ENCODE measurements around the gene TCF7. TPM values are rescaled to one million over a fixed set of nuclear protein-coding genes. Genes with fewer than 3 reads are reported as not detected.

The TCF7 gene
- total RNA-seq, 1 experiment from 2014 or later: 18.2 TPM

GRCh38 chr5:134103998-134104654, 10.4 kb upstream of the TCF7 start:
- Mint-ChIP-seq H3K27me3 (ENCODE audit: low read depth) (peaks cover 57% of the 10 kb centered on the region), H3K9me3 (no peaks in the 10 kb centered on the region), H3K4me3 (no peak overlapping the region), H3K36me3 (ENCODE audit: insufficient read depth in 1 of 3, low read depth in 3 of 3) (no peaks in the 10 kb centered on the region), H3K27ac (no peak overlapping the region), H3K4me1 (peaks cover 44 to 48% of the 10 kb centered on the region in 2 experiments)
- H3K56ac ChIP-seq (ENCODE audit: insufficient read length, low read depth, low read length): no peak overlapping the region
- no peaks in the 10 kb centered on the region; the same call in 1 of the 2 replicates for H3K27me3 ChIP-seq (ENCODE audit: insufficient read depth, low read length)
- no peak overlapping the region for H3K18ac ChIP-seq (ENCODE audit: insufficient read length, low read depth, low read length)
- H4K91ac ChIP-seq (ENCODE audit: insufficient read length, low read depth, low read length): no peak overlapping the region
- H3T11ph ChIP-seq (ENCODE audit: low read length): no peak overlapping the region
- WGBS (ENCODE audit: extremely low coverage, insufficient read length, low lambda C conversion rate): no CpG with 5 or more reads among the region's 11 CpGs
- H4K5ac ChIP-seq (ENCODE audit: insufficient read length, low read depth, low read length): no peak overlapping the region
- no peak overlapping the region for H3K9ac ChIP-seq (ENCODE audit: extremely low read depth, insufficient read length, low read length)
- H3K23ac ChIP-seq (ENCODE audit: insufficient read length, low read depth, low read length): no peak overlapping the region
- no peak overlapping the region for H3K14ac ChIP-seq (ENCODE audit: insufficient read depth, low read length)
- H2BK5ac ChIP-seq (ENCODE audit: insufficient read length, low read length): no peak overlapping the region
- no peak overlapping the region for H2AK5ac ChIP-seq (ENCODE audit: insufficient read length, low read length)
- H3K4me2 ChIP-seq (ENCODE audit: insufficient read depth, insufficient read length, low read length): no peak overlapping the region
- DNase-seq: no peak
- H2AFZ ChIP-seq (ENCODE audit: low read length): no peak overlapping the region
- no peak overlapping the region for H2BK12ac ChIP-seq (ENCODE audit: insufficient read length, low read depth, low read length)
- H4K20me1 ChIP-seq (ENCODE audit: control insufficient read depth, insufficient read depth, insufficient read length): no peaks in the 10 kb centered on the region
- H3K4ac ChIP-seq (ENCODE audit: low read depth, low read length): no peak overlapping the region
- H3K9me3 ChIP-seq (ENCODE audit: control insufficient read depth, low read depth, low read length): no peaks in the 10 kb centered on the region
- TF ChIP-seq CTCF (conservative IDR thresholded peaks at IDR 0.05): no peak
- H2BK20ac ChIP-seq (ENCODE audit: low read depth, low read length, poor library complexity, severe bottlenecking): no peak overlapping the region
- no peaks in the 10 kb centered on the region for H3K79me1 ChIP-seq (ENCODE audit: insufficient read depth, low read depth, low read length, poor library complexity, severe bottlenecking)
- H3K79me2 ChIP-seq (ENCODE audit: insufficient read depth, low read length): no peaks in the 10 kb centered on the region
- no peak overlapping the region for H2BK15ac ChIP-seq (ENCODE audit: low read depth, low read length)
- H2BK120ac ChIP-seq (ENCODE audit: low read depth, low read length, poor library complexity, severe bottlenecking): no peak overlapping the region
- H3K23me2 ChIP-seq (ENCODE audit: insufficient read length, low read depth, low read length, poor library complexity, severe bottlenecking): no peaks in the 10 kb centered on the region
- H4K8ac ChIP-seq (replicated peaks; ENCODE audit: insufficient read length, low read depth, low read length): no peak overlapping the region
- H3K27ac ChIP-seq (ENCODE audit: insufficient read length, low read depth, low read length): no peak overlapping the region
- H3K4me1 ChIP-seq (ENCODE audit: insufficient read depth, low read length): no peaks in the 10 kb centered on the region

All from H9 (cell line).